K562 (cell line): ENCODE data around the gene ZNF646. TPM values are rescaled to one million over a fixed set of nuclear protein-coding genes. Genes with fewer than 3 reads are reported as not detected.

Experiments used
- ARNT ChIP-seq, 2 experiments: fragments of 450-650 bp; IDR thresholded peaks; 2 replicates each; pipeline ENCODE4 v1.6.1; 2016; ENCODE audit warnings: mild to moderate bottlenecking in 1 of 2
- BCLAF1 ChIP-seq, 2 experiments: fragments of 450-650 bp in 1 of 2; IDR thresholded peaks; 2 replicates each; pipeline ENCODE4 v1.6.1; 2011 to 2017; ENCODE audit warnings: low read depth in 2 of 2, antibody characterized with exemption in 1 of 2, borderline replicate concordance in 1 of 2, low read length in 1 of 2, mild to moderate bottlenecking in 1 of 2, mixed read lengths in 1 of 2; ENCODE audit not compliant: control insufficient read depth in 1 of 2
- E4F1 ChIP-seq: fragments of 250-450 bp; sonication (Bioruptor Pico); IDR thresholded peaks from 2 replicates; pipeline ENCODE4 v1.5.0; 2021; ENCODE audit warnings: mild to moderate bottlenecking, borderline replicate concordance
- EGR1 ChIP-seq: fragments of 450-650 bp; conservative IDR thresholded peaks from 2 replicates; pipeline ENCODE4 v1.6.1; 2017; ENCODE audit warnings: mild to moderate bottlenecking
- HDAC3 ChIP-seq: fragments of 450-650 bp; IDR thresholded peaks from 2 replicates; pipeline ENCODE4 v1.6.1; 2018; ENCODE audit warnings: borderline replicate concordance, mild to moderate bottlenecking, moderate library complexity; ENCODE audit not compliant: partially characterized antibody
- KLF1 ChIP-seq: fragments of 450-650 bp; IDR thresholded peaks from 2 replicates; pipeline ENCODE4 v1.6.1; 2016; ENCODE audit warnings: missing genetic modification characterization, missing compliant biosample characterization
- LARP7 ChIP-seq: fragments of 450-650 bp; IDR thresholded peaks from 2 replicates; pipeline ENCODE4 v1.6.1; 2016
- MAX ChIP-seq: sonication (generic); formaldehyde crosslinking; IDR thresholded peaks from 2 replicates; pipeline ENCODE4 v1.9.0; 2022; ENCODE audit warnings: mild to moderate bottlenecking, missing genetic modification reagents
- MCM3 ChIP-seq: fragments of 450-650 bp; IDR thresholded peaks from 2 replicates; pipeline ENCODE4 v1.6.1; 2016
- MLX ChIP-seq, 2 experiments: fragments of 450-650 bp in 1 of 2; sonication (generic) in 1 of 2; formaldehyde crosslinking; conservative IDR thresholded peaks; 2 replicates each; pipeline versions ENCODE4 v1.4.0 to v1.8.1; 2020 to 2022; ENCODE audit warnings: mild to moderate bottlenecking in 1 of 2, missing genetic modification reagents in 1 of 2
- MXD1 ChIP-seq: fragments of 250-450 bp; sonication (Bioruptor Pico); IDR thresholded peaks from 2 replicates; pipeline ENCODE4 v1.8.0; 2021; ENCODE audit warnings: borderline replicate concordance, mild to moderate bottlenecking, moderate library complexity; ENCODE audit not compliant: poor library complexity, severe bottlenecking
- POLR2A ChIP-seq: fragments of 450-650 bp; conservative IDR thresholded peaks from 2 replicates; pipeline ENCODE4 v1.6.1; 2016
- SREBF1 ChIP-seq: fragments of 150-350 bp; IDR thresholded peaks from 2 replicates; pipeline ENCODE4 v1.6.1; 2014; ENCODE audit warnings: antibody characterized with exemption, low read depth, low read length, borderline replicate concordance
- TEAD1 ChIP-seq, 2 experiments: fragments of 450-650 bp in 1 of 2; sonication (generic) in 1 of 2; formaldehyde crosslinking; IDR thresholded peaks; 2 replicates each; pipeline versions ENCODE4 v1.4.0 to v1.8.0; 2020 to 2022; ENCODE audit warnings: mild to moderate bottlenecking in 2 of 2, missing genetic modification reagents in 1 of 2
- ZNF24 ChIP-seq: fragments of 450-650 bp; IDR thresholded peaks from 2 replicates; pipeline ENCODE4 v1.6.1; 2016
- ZNF561 ChIP-seq: fragments of 450-650 bp; formaldehyde crosslinking; conservative IDR thresholded peaks from 2 replicates; pipeline ENCODE4 v1.4.0; 2020; ENCODE audit warnings: mild to moderate bottlenecking, moderate library complexity
- ZNF740 ChIP-seq, 3 experiments: fragments of 200-800 bp in 1 of 3; sonication (Bioruptor generic) in 1 of 3; sonication (generic) in 1 of 3; formaldehyde crosslinking in 1 of 3; IDR thresholded peaks; 2 replicates each; pipeline versions ENCODE4 v1.6.1 to v1.8.0; 2016 to 2022; ENCODE audit warnings: mild to moderate bottlenecking in 2 of 3, missing compliant biosample characterization in 2 of 3, missing genetic modification characterization in 2 of 3, missing genetic modification reagents in 1 of 3
- ZNF75A ChIP-seq: fragments of 450-650 bp; formaldehyde crosslinking; IDR thresholded peaks from 2 replicates; pipeline ENCODE4 v1.4.0; 2020; ENCODE audit warnings: mild to moderate bottlenecking
- polyA plus RNA-seq, 8 experiments: library from polyadenylated mRNA; depleted of rRNA in 4 of 8; stranded (reverse) in 5 of 8; unstranded in 3 of 8; fragments of >200 nt; fragmentation: Nextera tagmentation in 2 of 8; fragmentation: Illumina TruSeq in 1 of 8; extraction: Ambion mirVana in 2 of 8; extraction: Trizol in 1 of 8; gene quantifications; 2 replicates each; pipeline versions ENCODE4 v1.2.1 to v1.2.3, GENCODE V29; 2011 to 2014; ENCODE audit warnings: inconsistent platforms in 1 of 8, missing spikeins in 1 of 8
- total RNA-seq, 7 experiments: library from RNA; depleted of rRNA in 6 of 7; stranded (reverse); fragments of >200 nt in 6 of 7; fragmentation: Illumina TruSeq in 2 of 7; extraction: Trizol in 2 of 7; gene quantifications; 2 replicates each; pipeline versions ENCODE4 v1.2.1 to v1.2.3, GENCODE V29; 2011 to 2021; ENCODE audit warnings: low replicate concordance in 1 of 7

ZNF646 gene
- total and polyA plus RNA-seq, 9 of the 15 experiments (the other 6 are each of a cell fraction or from before 2014, with no cell fraction given), result 0.08 to 20.6 (median 8.0) TPM

GRCh38 chr16:31032736-31033708 lies 41.2 kb upstream of the ZNF646 start, which contains the start of gene STX4 (continued):
- TF ChIP-seq SREBF1 (peak; percentile 97), MAX (CRISPR knock-in tag) (peak; percentile 99), MLX (CRISPR knock-in tag; conservative IDR thresholded peaks at IDR 0.05) (peak; percentile 90 to 98), BCLAF1 (IDR thresholded peaks at IDR 0.05; ENCODE audit: borderline replicate concordance in 1 of 2, control insufficient read depth in 1 of 2, low read depth in 2 of 2, low read length in 1 of 2) (no peak; a peak in 1 of 4 replicates), ZNF740 (CRISPR knock-in tag; IDR thresholded peaks at IDR 0.05) (no peak), ZNF740 (tag; IDR thresholded peaks at IDR 0.05) (no peak; a peak in 1 of 4 replicates), LARP7 (no peak), POLR2A (peak; percentile 68), HDAC3 (no peak), EGR1 (peak; percentile 99), ARNT (IDR thresholded peaks at IDR 0.05) (0 out of 4 replicates have a peak, but pooled peaks have one; percentile 27 to 31), MCM3 (no peak), KLF1 (tag) (peak; percentile 77; the same call in 1 of the 2 replicates), ZNF24 (0 out of 2 replicates have a peak, but pooled peaks have one; percentile 7), ZNF561 (CRISPR knock-in tag) (no peak), TEAD1 (CRISPR knock-in tag; IDR thresholded peaks at IDR 0.05) (peak; percentile 74 to 97), E4F1 (CRISPR knock-in tag) (0 out of 2 replicates have a peak, but pooled peaks have one; percentile 25), ZNF75A (CRISPR knock-in tag) (no peak), MXD1 (CRISPR knock-in tag) (no peak)
